Measurements from ENCODE around the gene SPON1.

DNA sequence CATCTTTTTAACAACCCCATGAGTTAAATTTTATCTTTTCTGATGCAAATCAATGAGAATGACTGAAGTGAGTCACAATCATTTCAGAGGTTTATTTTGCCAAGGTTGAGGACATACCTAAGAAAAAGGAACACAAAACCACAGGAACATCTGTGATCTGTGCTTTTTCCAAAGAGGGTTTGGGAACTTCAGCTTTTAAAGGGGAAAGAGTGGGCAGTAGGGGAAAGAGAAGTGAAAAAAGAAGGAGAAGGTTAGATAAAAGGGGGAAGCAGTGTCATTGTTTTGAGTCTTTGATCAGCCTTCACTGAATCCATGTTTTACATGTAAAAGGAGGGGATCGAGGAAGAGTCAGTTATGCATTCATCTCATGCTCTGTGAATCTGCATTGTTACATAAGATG lies 45.3 kb upstream of the SPON1 start:
- TF ChIP-seq, protein P1, sequence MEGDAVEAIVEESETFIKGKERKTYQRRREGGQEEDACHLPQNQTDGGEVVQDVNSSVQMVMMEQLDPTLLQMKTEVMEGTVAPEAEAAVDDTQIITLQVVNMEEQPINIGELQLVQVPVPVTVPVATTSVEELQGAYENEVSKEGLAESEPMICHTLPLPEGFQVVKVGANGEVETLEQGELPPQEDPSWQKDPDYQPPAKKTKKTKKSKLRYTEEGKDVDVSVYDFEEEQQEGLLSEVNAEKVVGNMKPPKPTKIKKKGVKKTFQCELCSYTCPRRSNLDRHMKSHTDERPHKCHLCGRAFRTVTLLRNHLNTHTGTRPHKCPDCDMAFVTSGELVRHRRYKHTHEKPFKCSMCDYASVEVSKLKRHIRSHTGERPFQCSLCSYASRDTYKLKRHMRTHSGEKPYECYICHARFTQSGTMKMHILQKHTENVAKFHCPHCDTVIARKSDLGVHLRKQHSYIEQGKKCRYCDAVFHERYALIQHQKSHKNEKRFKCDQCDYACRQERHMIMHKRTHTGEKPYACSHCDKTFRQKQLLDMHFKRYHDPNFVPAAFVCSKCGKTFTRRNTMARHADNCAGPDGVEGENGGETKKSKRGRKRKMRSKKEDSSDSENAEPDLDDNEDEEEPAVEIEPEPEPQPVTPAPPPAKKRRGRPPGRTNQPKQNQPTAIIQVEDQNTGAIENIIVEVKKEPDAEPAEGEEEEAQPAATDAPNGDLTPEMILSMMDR (IDR thresholded peaks at IDR 0.05; ENCODE audit: insufficient read depth, low read length, poor library complexity, severe bottlenecking), result no peak
- TF ChIP-seq EZH2phosphoT487 (conservative IDR thresholded peaks at IDR 0.05; ENCODE audit: low read length), result no peak
